ENCODE measurements around the gene LCOR. TPM values are rescaled to one million over a fixed set of nuclear protein-coding genes. Genes with fewer than 3 reads are reported as not detected.

The LCOR gene
- total RNA-seq, 1 donor from 2014 or later, result 68.2 TPM

DNA sequence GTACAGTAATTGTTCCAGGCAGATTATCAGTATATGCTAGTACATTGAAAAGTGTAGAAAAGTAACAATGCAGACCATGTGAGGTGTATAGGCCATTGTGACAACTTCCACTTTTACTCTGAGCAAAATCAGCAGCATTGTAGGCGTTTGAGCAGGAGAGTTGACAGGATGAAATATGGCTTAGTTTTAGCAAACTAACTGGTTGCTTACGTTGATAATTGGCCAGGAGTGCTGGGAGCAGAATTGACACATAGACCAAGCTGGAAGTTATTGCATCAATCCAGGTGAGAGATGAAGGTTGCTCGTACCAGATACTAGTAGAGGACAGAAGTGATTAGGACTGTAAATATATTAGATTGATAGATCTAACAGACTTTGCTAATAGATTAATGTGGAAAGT lies 46.0 kb downstream of the LCOR start:
- TF ChIP-seq CTCF (IDR thresholded peaks at IDR 0.05; ENCODE audit: unreplicated experiment), result no peak
- Mint-ChIP-seq H3K4me3 (no peak overlapping the region), H3K9me3 (peaks cover 5% of the 10 kb centered on the region), H3K4me1 (peaks cover 12% of the 10 kb centered on the region), H3K36me3 (peaks cover 2% of the 10 kb centered on the region), H3K27me3 (ENCODE audit: low read depth) (no peaks in the 10 kb centered on the region), H3K27ac (peak overlapping the region; percentile 7)
- no peak for DNase-seq (ENCODE audit: low spot score in 2 of 2, unreplicated experiment in 2 of 2)

DNA sequence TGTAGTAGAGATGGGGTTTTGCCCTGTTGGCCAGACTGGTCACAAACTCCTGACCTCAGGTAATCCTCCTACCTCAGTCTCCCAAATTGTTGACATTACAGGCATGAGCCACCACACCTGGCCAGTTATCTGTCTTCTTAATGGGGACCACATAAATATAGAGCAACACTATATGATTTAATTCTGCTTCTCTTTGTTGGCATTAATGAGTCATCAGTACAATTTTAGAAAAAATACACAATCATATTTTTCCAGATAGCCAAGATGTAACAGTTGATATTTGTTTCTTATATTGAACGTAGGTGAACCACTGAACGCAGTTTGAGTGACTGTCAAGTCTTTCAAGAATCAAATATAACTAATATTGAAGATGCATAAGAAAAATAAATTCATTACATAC lies 48.5 kb downstream of the LCOR start:
- H3K4me3 Mint-ChIP-seq, result no peak overlapping the region
- H3K36me3 Mint-ChIP-seq, result peaks cover 4% of the 10 kb centered on the region
- peaks cover 5% of the 10 kb centered on the region for H3K9me3 Mint-ChIP-seq
- no peak overlapping the region for H3K27ac Mint-ChIP-seq
- no peak for DNase-seq (ENCODE audit: low spot score in 2 of 2, unreplicated experiment in 2 of 2)
- peaks cover 12% of the 10 kb centered on the region for H3K4me1 Mint-ChIP-seq
- no peaks in the 10 kb centered on the region for H3K27me3 Mint-ChIP-seq (ENCODE audit: low read depth)
- TF ChIP-seq CTCF (IDR thresholded peaks at IDR 0.05; ENCODE audit: unreplicated experiment), result no peak

- peaks cover 2% of the 10 kb centered on the region for H3K4me1 Mint-ChIP-seq
- no peak overlapping the region for H3K4me3 Mint-ChIP-seq
- H3K36me3 Mint-ChIP-seq, result peaks cover 60% of the 10 kb centered on the region
- H3K27me3 Mint-ChIP-seq (ENCODE audit: low read depth), result no peaks in the 10 kb centered on the region
- H3K27ac Mint-ChIP-seq, result no peak overlapping the region
- DNase-seq (ENCODE audit: low spot score in 2 of 2, unreplicated experiment in 2 of 2), result no peak
- TF ChIP-seq CTCF (IDR thresholded peaks at IDR 0.05; ENCODE audit: unreplicated experiment), result no peak
- peaks cover 33% of the 10 kb centered on the region for H3K9me3 Mint-ChIP-seq
Observed at GRCh38 chr10:96889415-96890171, 57.5 kb downstream of the LCOR start.

- Mint-ChIP-seq H3K4me1 (peaks cover 5% of the 10 kb centered on the region), H3K9me3 (peaks cover 33% of the 10 kb centered on the region), H3K4me3 (no peak overlapping the region), H3K27me3 (ENCODE audit: low read depth) (no peaks in the 10 kb centered on the region), H3K36me3 (peaks cover 62% of the 10 kb centered on the region), H3K27ac (no peak overlapping the region)
- DNase-seq (ENCODE audit: low spot score in 2 of 2, unreplicated experiment in 2 of 2), result no peak
- no peak for TF ChIP-seq CTCF (IDR thresholded peaks at IDR 0.05; ENCODE audit: unreplicated experiment)
Observed at GRCh38 chr10:96890172-96890513, 58.0 kb downstream of the LCOR start.

DNA sequence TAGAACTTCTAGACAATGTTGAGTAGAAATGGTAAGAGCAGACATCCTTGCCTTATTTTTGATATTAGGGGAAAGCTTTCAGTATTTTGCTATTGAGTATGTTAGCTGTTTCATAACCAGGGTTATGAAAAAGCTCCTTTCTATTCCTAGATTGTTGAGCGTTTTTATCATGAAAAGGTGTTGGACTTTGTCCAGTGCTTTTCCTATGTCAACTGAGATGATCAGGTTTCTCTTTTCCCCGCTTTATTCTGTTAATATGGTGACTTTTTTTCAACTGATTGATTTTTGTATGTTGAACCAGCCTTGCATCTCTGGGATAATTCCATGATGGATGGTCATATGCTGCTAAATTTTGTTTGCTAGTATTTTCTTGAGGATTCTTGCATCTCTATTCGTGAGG lies 58.5 kb downstream of the LCOR start:
- H3K4me1 Mint-ChIP-seq, result peaks cover 5% of the 10 kb centered on the region
- no peaks in the 10 kb centered on the region for H3K27me3 Mint-ChIP-seq (ENCODE audit: low read depth)
- peaks cover 33% of the 10 kb centered on the region for H3K9me3 Mint-ChIP-seq
- no peak overlapping the region for H3K4me3 Mint-ChIP-seq
- TF ChIP-seq CTCF (IDR thresholded peaks at IDR 0.05; ENCODE audit: unreplicated experiment), result no peak
- no peak for DNase-seq (ENCODE audit: low spot score in 2 of 2, unreplicated experiment in 2 of 2)
- no peak overlapping the region for H3K27ac Mint-ChIP-seq
- H3K36me3 Mint-ChIP-seq, result peaks cover 61% of the 10 kb centered on the region
